HEK293 (cell line): ENCODE measurements around the gene UCN2.

Source experiments
- CTCF ChIA-PET: fragments of 350-600 bp; formaldehyde crosslinking; extraction: SDS; loops from one replicate; lab custom pipeline; 2021; ENCODE audit warnings: antibody characterized with exemption; lab: Yijun Ruan, JAX
- POLR2A ChIA-PET: fragments of 300-600 bp; formaldehyde crosslinking; extraction: SDS; loops from one replicate; lab custom pipeline; 2020; ENCODE audit warnings: antibody characterized with exemption, inconsistent platforms; lab: Yijun Ruan, JAX
- H3K27ac ChIP-seq: fragments of 200-500 bp; sonication (Bioruptor generic); 2 replicates; pipeline ENCODE4 v1.5.1; 2014; ENCODE audit warnings: low read depth, low read length, control low read depth, inconsistent platforms; ENCODE audit errors: extremely low read depth
- H3K36me3 ChIP-seq, 2 experiments: fragments of 200-500 bp in 1 of 2; sonication (Bioruptor generic) in 1 of 2; 1 replicate in 1 of 2; 2 replicates in 1 of 2; pipeline ENCODE4 v1.5.1; 2014 to 2017; ENCODE audit warnings: inconsistent platforms in 2 of 2, low read length in 2 of 2; ENCODE audit not compliant: control insufficient read depth in 2 of 2, insufficient read depth in 1 of 2
- H3K4me1 ChIP-seq: fragments of 200-500 bp; sonication (Bioruptor generic); 2 replicates; pipeline ENCODE4 v1.5.1; 2014; ENCODE audit warnings: mild to moderate bottlenecking, low read length, inconsistent platforms; ENCODE audit not compliant: control insufficient read depth, insufficient read depth
- H3K4me3 ChIP-seq: 2 replicates; pipeline ENCODE4 v1.5.1; 2011; ENCODE audit warnings: low read depth, mild to moderate bottlenecking, control low read depth, low read length, moderate library complexity
- H3K9me3 ChIP-seq: fragments of 200-500 bp; sonication (Bioruptor generic); 2 replicates; pipeline ENCODE4 v1.5.1; 2014; ENCODE audit warnings: low read depth, low read length, inconsistent platforms; ENCODE audit not compliant: control insufficient read depth, insufficient read depth
- FEZF1 ChIP-seq: fragments of 450-650 bp; formaldehyde crosslinking; IDR thresholded peaks from 2 replicates; pipeline ENCODE4 v1.5.1; 2016; ENCODE audit warnings: missing biosample characterization, missing genetic modification characterization
- ZFP41 ChIP-seq: fragments of 450-650 bp; formaldehyde crosslinking; IDR thresholded peaks from 2 replicates; pipeline ENCODE4 v1.5.1; 2016; ENCODE audit warnings: missing biosample characterization, missing genetic modification characterization, borderline replicate concordance
- ZNF341 ChIP-seq: fragments of 450-650 bp; formaldehyde crosslinking; IDR thresholded peaks from 2 replicates; pipeline ENCODE4; 2016; ENCODE audit warnings: low read depth, missing biosample characterization, missing genetic modification characterization
- ZNF416 ChIP-seq: fragments of 450-650 bp; formaldehyde crosslinking; IDR thresholded peaks from 2 replicates; pipeline ENCODE4 v1.5.1; 2016; ENCODE audit warnings: missing biosample characterization, missing genetic modification characterization
- ZNF514 ChIP-seq: fragments of 450-650 bp; formaldehyde crosslinking; IDR thresholded peaks from 2 replicates; pipeline ENCODE4 v1.5.1; 2016; ENCODE audit warnings: missing biosample characterization, missing genetic modification characterization
- ZNF530 ChIP-seq: fragments of 450-650 bp; formaldehyde crosslinking; IDR thresholded peaks from 2 replicates; pipeline ENCODE4 v1.5.1; 2016; ENCODE audit warnings: low read depth, missing biosample characterization, missing genetic modification characterization
- ZNF629 ChIP-seq: fragments of 450-650 bp; formaldehyde crosslinking; IDR thresholded peaks from 2 replicates; pipeline ENCODE4 v1.5.1; 2017; ENCODE audit warnings: missing biosample characterization, missing genetic modification characterization
- ZNF768 ChIP-seq: fragments of 450-650 bp; formaldehyde crosslinking; IDR thresholded peaks from 2 replicates; pipeline ENCODE4 v1.5.1; 2018; ENCODE audit warnings: missing biosample characterization, mild to moderate bottlenecking, missing genetic modification characterization
- TF ChIP-seq, protein P1 (sequence below): fragments of 450-650 bp; formaldehyde crosslinking; IDR thresholded peaks from 2 replicates; pipeline ENCODE4 v1.5.1; 2016; ENCODE audit warnings: missing biosample characterization, missing genetic modification characterization, low read depth
- TF ChIP-seq, protein P2 (sequence below): sonication (generic); formaldehyde crosslinking; IDR thresholded peaks from 2 replicates; pipeline ENCODE4 v1.8.1; 2022; ENCODE audit warnings: mild to moderate bottlenecking, moderate library complexity, missing genetic modification reagents
- TF ChIP-seq, protein P3 (sequence below): fragments of 450-650 bp; formaldehyde crosslinking; IDR thresholded peaks from 2 replicates; pipeline ENCODE4 v1.5.1; 2016; ENCODE audit warnings: missing biosample characterization, missing genetic modification characterization, low read depth
- TF ChIP-seq, protein P4 (sequence below): fragments of 450-650 bp; formaldehyde crosslinking; IDR thresholded peaks from 2 replicates; pipeline ENCODE4 v1.5.1; 2016; ENCODE audit warnings: missing biosample characterization, missing genetic modification characterization
- TF ChIP-seq, protein P5 (sequence below): fragments of 450-650 bp; formaldehyde crosslinking; IDR thresholded peaks from 2 replicates; pipeline ENCODE4 v1.5.1; 2016; ENCODE audit warnings: missing biosample characterization, missing genetic modification characterization
- TF ChIP-seq, protein P6 (sequence below): fragments of 450-650 bp; formaldehyde crosslinking; IDR thresholded peaks from 2 replicates; pipeline ENCODE4 v1.5.1; 2017; ENCODE audit warnings: missing biosample characterization, missing genetic modification characterization

UCN2 gene

DNA sequence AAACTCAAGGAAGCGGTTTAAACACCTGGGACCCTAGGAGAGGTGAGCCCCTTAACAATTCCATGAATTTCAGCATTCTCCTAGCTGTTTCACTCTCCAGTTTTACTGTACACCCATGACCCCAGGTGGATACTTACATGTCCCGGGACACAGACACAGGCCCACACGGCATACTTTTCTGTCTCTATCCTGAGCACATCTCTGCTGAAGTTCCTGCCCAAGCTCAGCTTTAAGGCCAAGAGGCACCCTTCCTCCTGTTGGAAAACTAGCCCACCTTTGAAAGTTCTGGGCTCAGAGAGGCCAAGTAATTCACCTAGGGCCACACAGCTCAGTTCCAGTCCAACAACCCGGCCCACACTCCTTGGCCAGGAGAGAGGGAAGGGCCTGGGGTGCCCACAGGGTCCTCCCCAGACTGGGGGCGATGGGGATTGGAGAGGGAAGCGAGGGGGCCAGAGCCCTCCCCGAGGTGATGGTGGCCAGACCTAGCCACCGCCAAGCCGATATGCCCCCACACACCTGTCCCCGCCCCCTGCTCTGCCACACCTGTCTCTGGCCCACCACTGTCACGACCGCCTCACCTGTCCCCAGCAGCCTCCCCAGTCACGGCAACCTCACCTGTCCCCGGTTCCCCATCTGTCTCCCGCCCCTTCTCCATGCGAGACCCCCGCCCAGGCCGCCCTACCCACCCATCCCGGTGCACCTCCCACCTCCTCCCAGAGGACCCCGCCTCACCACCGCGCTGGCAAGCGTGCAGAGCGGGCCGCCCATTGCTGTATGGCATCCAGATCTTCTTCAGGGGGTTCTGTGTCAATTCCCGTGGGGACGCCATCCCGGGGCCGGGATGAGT, 7.4 kb downstream of the UCN2 start (continued):
- TF ChIP-seq, protein P1, sequence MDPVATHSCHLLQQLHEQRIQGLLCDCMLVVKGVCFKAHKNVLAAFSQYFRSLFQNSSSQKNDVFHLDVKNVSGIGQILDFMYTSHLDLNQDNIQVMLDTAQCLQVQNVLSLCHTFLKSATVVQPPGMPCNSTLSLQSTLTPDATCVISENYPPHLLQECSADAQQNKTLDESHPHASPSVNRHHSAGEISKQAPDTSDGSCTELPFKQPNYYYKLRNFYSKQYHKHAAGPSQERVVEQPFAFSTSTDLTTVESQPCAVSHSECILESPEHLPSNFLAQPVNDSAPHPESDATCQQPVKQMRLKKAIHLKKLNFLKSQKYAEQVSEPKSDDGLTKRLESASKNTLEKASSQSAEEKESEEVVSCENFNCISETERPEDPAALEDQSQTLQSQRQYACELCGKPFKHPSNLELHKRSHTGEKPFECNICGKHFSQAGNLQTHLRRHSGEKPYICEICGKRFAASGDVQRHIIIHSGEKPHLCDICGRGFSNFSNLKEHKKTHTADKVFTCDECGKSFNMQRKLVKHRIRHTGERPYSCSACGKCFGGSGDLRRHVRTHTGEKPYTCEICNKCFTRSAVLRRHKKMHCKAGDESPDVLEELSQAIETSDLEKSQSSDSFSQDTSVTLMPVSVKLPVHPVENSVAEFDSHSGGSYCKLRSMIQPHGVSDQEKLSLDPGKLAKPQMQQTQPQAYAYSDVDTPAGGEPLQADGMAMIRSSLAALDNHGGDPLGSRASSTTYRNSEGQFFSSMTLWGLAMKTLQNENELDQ (tag by site-specific recombination) = no peak
- TF ChIP-seq ZNF629 (tag by site-specific recombination) (no peak), ZNF514 (tag by site-specific recombination) (no peak), ZFP41 (tag by site-specific recombination) (no peak), ZNF416 (tag by site-specific recombination) (no peak)
- TF ChIP-seq, protein P2, sequence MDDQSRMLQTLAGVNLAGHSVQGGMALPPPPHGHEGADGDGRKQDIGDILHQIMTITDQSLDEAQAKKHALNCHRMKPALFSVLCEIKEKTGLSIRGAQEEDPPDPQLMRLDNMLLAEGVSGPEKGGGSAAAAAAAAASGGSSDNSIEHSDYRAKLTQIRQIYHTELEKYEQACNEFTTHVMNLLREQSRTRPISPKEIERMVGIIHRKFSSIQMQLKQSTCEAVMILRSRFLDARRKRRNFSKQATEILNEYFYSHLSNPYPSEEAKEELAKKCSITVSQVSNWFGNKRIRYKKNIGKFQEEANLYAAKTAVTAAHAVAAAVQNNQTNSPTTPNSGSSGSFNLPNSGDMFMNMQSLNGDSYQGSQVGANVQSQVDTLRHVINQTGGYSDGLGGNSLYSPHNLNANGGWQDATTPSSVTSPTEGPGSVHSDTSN (CRISPR knock-in tag) = no peak
- TF ChIP-seq, protein P3, sequence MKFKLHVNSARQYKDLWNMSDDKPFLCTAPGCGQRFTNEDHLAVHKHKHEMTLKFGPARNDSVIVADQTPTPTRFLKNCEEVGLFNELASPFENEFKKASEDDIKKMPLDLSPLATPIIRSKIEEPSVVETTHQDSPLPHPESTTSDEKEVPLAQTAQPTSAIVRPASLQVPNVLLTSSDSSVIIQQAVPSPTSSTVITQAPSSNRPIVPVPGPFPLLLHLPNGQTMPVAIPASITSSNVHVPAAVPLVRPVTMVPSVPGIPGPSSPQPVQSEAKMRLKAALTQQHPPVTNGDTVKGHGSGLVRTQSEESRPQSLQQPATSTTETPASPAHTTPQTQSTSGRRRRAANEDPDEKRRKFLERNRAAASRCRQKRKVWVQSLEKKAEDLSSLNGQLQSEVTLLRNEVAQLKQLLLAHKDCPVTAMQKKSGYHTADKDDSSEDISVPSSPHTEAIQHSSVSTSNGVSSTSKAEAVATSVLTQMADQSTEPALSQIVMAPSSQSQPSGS (tag by site-specific recombination) = no peak

DNA sequence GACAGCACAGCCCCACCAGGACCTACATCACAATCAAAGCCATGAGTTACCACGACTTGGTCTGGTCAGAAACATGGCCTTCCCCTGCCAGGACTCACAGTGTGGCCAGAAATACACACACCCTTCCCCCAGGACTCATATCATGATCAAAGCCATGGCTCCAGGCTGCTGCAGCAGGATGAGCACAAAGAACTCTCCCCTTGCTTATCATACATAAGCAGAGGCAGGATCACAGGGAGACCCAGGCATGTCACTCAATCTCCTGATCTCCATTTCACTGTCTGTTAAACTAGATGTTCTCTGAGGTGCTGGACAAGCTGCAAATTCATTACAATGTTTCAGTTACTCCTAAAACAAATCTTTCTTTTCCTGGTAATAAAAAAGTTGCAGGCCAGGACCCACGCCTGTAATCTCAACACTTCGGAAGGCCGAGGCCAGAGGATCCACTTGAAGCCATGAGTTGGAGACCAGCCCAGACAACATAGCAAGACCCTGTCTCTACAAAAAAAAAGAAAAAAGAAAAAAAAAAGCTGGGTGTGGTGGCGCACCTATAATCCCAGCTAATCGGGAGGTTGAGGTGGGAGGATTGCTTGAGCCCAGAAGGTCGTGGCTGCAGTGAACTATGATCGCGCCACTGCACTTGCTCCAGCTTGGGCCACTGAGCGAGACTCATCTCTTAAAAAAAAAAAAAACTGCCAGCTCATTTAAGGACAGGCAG, 8.2 kb downstream of the UCN2 start:
- TF ChIP-seq, protein P4, sequence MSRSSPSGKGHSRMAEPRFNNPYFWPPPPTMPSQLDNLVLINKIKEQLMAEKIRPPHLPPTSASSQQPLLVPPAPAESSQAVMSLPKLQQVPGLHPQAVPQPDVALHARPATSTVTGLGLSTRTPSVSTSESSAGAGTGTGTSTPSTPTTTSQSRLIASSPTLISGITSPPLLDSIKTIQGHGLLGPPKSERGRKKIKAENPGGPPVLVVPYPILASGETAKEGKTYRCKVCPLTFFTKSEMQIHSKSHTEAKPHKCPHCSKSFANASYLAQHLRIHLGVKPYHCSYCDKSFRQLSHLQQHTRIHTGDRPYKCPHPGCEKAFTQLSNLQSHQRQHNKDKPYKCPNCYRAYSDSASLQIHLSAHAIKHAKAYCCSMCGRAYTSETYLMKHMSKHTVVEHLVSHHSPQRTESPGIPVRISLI (tag by site-specific recombination) = 0 out of 2 replicates have a peak, but pooled peaks have one; percentile 55
- no peak for TF ChIP-seq FEZF1 (tag by site-specific recombination)
- ChIA-PET POLR2A (interaction anchor here (0.5 to 1.0 kb wide), 2 partner anchors 47 to 116 kb away, joined by 3 to 4 read pairs; partner anchors contain the start of gene CCDC51), CTCF (interaction anchor here (0.5 to 3.0 kb wide), 4 partner anchors 8 to 120 kb away, joined by 3 to 15 read pairs (median 6); no protein-coding TSS in a partner anchor)
- Histone ChIP-seq H3K27ac (no peak overlapping the region), H3K9me3 (no peaks in the 10 kb centered on the region), H3K4me3 (no peak overlapping the region), H3K4me1 (no peaks in the 10 kb centered on the region), H3K36me3 (no peaks in the 10 kb centered on the region)

DNA sequence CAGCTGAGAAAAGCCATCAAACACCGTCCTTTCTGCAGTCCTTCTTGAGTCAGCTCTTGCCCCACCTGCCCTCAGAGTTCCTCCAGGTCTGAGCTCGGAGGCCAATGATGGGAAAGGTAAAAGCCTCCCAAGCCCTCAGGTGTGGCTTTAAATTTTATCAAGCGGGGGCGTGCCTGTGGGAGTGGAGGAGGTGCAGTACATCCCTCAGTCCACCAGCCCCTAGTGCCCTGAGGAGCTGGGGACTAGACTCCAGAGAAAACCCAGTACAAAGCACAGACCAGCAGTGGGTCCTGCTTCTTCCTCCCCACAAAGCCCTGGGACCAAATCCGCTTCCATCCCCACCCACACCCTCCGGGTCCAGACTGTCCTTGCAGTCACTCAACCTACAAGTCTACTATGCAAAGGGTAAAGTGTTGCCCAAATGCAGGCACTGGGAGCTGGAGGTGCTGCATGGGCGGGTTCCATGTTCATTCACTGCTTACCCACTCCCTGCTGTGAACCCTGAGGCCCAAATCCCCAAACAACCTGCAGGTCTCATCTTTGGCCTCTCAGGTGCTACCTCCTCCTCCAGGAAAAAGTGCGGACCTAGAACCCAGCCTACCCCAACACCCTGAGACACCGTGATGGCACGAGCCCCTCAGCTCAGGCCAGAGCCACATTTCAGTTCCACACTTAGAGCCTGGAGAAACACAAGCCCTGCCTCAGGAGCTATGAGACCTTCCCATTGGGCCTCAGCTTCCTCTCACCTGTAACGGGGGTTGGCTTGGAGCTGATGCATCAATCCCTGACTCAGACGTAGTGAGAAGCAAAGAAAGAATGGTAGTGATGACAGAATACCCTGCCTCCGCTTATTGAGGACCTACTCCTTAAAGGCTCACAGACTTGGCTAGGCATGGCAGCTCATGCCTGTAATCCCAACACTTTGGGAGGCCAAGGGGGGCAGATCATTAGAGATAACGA, 9.4 kb downstream of the UCN2 start:
- no peak overlapping the region for H3K4me3 ChIP-seq
- H3K36me3 ChIP-seq = no peaks in the 10 kb centered on the region
- no peaks in the 10 kb centered on the region for H3K9me3 ChIP-seq
- TF ChIP-seq ZNF530 (tag by site-specific recombination) (no peak), ZNF768 (tag by site-specific recombination) (no peak), ZNF341 (tag by site-specific recombination) (no peak), ZNF629 (tag by site-specific recombination) (no peak)
- TF ChIP-seq, protein P5, sequence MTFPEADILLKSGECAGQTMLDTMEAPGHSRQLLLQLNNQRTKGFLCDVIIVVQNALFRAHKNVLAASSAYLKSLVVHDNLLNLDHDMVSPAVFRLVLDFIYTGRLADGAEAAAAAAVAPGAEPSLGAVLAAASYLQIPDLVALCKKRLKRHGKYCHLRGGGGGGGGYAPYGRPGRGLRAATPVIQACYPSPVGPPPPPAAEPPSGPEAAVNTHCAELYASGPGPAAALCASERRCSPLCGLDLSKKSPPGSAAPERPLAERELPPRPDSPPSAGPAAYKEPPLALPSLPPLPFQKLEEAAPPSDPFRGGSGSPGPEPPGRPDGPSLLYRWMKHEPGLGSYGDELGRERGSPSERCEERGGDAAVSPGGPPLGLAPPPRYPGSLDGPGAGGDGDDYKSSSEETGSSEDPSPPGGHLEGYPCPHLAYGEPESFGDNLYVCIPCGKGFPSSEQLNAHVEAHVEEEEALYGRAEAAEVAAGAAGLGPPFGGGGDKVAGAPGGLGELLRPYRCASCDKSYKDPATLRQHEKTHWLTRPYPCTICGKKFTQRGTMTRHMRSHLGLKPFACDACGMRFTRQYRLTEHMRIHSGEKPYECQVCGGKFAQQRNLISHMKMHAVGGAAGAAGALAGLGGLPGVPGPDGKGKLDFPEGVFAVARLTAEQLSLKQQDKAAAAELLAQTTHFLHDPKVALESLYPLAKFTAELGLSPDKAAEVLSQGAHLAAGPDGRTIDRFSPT (tag by site-specific recombination) = no peak
- TF ChIP-seq, protein P6, sequence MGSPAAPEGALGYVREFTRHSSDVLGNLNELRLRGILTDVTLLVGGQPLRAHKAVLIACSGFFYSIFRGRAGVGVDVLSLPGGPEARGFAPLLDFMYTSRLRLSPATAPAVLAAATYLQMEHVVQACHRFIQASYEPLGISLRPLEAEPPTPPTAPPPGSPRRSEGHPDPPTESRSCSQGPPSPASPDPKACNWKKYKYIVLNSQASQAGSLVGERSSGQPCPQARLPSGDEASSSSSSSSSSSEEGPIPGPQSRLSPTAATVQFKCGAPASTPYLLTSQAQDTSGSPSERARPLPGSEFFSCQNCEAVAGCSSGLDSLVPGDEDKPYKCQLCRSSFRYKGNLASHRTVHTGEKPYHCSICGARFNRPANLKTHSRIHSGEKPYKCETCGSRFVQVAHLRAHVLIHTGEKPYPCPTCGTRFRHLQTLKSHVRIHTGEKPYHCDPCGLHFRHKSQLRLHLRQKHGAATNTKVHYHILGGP = no peak
- ChIA-PET POLR2A (interaction anchor here (1.4 kb wide), 1 partner anchor 114 kb away, joined by 3 read pairs; the partner anchor contains the start of gene CCDC51), CTCF (interaction anchor here (0.5 to 3.0 kb wide), 4 partner anchors 10 to 283 kb away, joined by 3 to 15 read pairs (median 3); no protein-coding TSS in a partner anchor)
- no peaks in the 10 kb centered on the region for H3K4me1 ChIP-seq
- no peak overlapping the region for H3K27ac ChIP-seq
